GM19395 (cell line): ENCODE data around the gene CMTM3.
"Not testable (repeated sequence)": the region's sequence is repeated elsewhere in the genome, so short reads cannot be mapped to it uniquely, and the experiment has no call there.

ENCODE experiments used
- ATAC-seq: cut with Tn5 transposase; IDR thresholded peaks from one replicate; pipeline ENCODE4 v1.9.1; 2021; ENCODE audit warnings: mild to moderate bottlenecking, moderate library complexity; ENCODE audit not compliant: unreplicated experiment

CMTM3 gene

DNA sequence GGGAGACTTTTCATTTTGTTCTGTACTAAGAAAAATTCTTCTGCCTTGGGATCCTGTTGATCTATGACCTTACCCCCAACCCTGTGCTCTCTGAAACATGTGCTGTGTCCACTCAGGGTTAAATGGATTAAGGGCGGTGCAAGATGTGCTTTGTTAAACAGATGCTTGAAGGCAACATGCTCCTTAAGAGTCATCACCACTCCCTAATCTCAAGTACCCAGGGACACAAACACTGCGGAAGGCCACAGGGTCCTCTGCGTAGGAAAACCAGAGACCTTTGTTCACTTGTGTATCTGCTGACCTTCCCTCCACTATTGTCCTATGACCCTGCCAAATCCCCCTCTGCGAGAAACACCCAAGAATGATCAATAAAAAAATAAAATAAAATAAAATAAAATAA is 27.1 kb downstream of the CMTM3 start:
- ATAC-seq = not testable (repeated sequence)

DNA sequence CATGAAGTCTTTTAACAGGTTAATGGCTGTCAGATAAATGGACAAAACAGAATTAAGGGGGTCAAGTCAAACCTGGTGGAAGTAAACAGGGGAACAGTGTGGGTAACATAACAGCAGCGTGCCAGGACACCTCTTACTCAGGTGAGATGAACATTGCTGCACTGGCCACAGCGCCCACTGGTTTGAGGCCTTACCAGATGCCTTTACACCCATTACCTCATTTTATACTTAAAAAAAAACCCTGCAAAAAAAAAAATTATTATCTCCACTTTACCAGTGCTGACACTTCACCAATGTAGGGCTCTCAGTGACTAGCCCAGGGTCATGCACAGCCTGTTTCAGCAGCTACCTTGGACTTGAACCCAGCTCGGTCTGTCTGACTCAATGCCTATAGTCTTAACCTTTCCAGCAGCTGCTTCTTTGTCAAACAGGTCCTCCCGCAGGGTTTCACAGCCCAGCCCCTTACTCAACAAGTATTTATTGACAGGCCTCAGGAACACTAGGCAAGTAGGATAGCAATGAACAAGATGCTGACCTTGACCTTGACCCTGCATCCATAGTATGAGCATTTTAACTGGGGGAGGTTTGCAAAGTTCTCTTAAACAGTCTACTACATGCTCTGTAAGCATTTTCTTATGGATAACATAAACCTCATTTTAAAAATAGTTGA is 30.2 kb downstream of the CMTM3 start:
- ATAC-seq = no peak

DNA sequence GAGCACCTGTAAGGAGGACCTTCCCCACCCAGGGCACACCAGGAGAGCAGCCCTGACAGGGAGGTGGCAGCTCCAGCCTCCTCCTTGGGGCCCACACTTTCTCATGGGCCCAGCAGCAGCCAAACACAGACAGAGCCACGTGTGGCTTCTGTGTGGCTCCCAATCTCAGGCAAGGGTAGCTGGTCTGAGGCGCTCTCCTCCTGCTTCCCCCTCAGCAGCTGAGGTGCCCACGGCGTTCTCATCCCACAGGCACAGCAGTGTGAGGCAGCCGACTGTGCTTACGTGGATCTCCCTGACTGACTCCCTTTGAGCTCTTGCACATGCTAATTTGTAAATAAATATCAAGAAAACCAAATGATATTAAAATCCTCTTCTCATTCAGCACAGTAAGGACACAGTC is 30.9 kb downstream of the CMTM3 start:
- ATAC-seq = no peak

GRCh38 chr16:66636199-66636598 is 31.7 kb downstream of the CMTM3 start:
- ATAC-seq = no peak

GRCh38 chr16:66637806-66638205 is 33.3 kb downstream of the CMTM3 start:
- no peak for ATAC-seq

- ATAC-seq = no peak
Measured at GRCh38 chr16:66639091-66639885, 34.8 kb downstream of the CMTM3 start.

GRCh38 chr16:66640724-66641314 is 36.3 kb downstream of the CMTM3 start:
- ATAC-seq = no peak

GRCh38 chr16:66641387-66641786 is 36.9 kb downstream of the CMTM3 start:
- no peak for ATAC-seq

- no peak for ATAC-seq
Measured at GRCh38 chr16:66647866-66648265, 43.4 kb downstream of the CMTM3 start.

GRCh38 chr16:66649167-66649566 is 44.7 kb downstream of the CMTM3 start:
- no peak for ATAC-seq

GRCh38 chr16:66649636-66650205 is 45.2 kb downstream of the CMTM3 start:
- ATAC-seq = no peak

GRCh38 chr16:66650707-66651473 is 46.4 kb downstream of the CMTM3 start:
- ATAC-seq = peak; percentile 98

- no peak for ATAC-seq
Measured at GRCh38 chr16:66651474-66651765, 46.9 kb downstream of the CMTM3 start.

DNA sequence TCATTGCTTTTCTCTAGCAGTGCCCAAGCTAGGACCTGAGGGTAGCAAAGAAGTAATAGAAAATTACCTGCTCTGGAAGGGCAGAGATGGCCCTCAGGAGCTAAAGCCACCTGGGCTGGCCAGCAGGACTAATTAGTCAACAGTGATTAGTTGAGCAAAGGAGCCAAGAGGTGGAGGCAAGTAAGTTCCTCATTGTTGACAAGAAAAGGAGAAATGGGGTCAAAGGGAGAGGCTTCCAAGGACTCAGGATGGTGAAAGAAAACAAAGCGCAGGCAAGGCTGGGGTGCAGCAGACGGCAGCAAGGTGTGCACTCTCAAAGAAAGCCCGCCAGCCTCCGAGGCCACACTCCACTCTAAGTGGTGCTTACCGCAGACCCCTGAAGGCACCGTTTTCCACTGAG is 47.5 kb downstream of the CMTM3 start:
- no peak for ATAC-seq

- no peak for ATAC-seq
Measured at GRCh38 chr16:66652661-66653360, 48.3 kb downstream of the CMTM3 start.

- no peak for ATAC-seq
Measured at GRCh38 chr16:66653581-66654350, 49.3 kb downstream of the CMTM3 start.

- ATAC-seq = no peak
Measured at GRCh38 chr16:66656547-66656946, 52.0 kb downstream of the CMTM3 start.

- ATAC-seq = no peak
Measured at GRCh38 chr16:66658143-66658859, 53.8 kb downstream of the CMTM3 start.

DNA sequence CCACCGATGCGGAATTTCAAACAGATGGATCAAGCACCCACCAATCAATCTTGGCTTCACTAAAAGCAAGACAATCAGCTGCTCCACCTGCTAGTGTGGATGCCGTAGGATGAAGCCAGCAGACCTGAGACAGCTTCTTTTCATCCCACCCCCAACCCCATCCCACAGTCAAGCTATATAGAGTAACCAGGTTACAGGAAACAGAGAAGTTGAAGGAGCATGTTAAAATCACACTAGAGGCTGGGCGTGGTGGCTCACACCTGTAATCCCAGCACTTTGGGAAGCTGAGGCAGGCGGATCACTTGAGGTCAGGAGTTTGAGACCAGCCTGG is 54.3 kb downstream of the CMTM3 start:
- ATAC-seq = no peak
